ENCODE measurements around the gene SIGLEC11. TPM values are rescaled to one million over a fixed set of nuclear protein-coding genes. Genes with fewer than 3 reads are reported as not detected.
"Not testable (repeated sequence)": the region's sequence is repeated elsewhere in the genome, so short reads cannot be mapped to it uniquely, and the experiment has no call there.

SIGLEC11 gene
- total and polyA plus RNA-seq, 4 donors, result 0.82 to 3.1 (median 1.6) TPM

GRCh38 chr19:49929611-49930482 lies 31.1 kb downstream of the SIGLEC11 start:
- intact Hi-C loops (cut with DNase I), result loop anchor here in 1 of 2 donors (5.0 to 10.0 kb wide), 2 partner anchors 48 to 205 kb away; no protein-coding TSS in a partner anchor
- Histone ChIP-seq H3K36me3 (ENCODE audit: control insufficient read depth in 1 of 2, insufficient read depth in 2 of 2, low read length in 1 of 2) (no peaks in the 10 kb centered on the region), H3K9me3 (ENCODE audit: control insufficient read depth, low read length) (no peaks in the 10 kb centered on the region), H3K27me3 (ENCODE audit: control insufficient read depth in 1 of 2, insufficient read depth in 2 of 2, low read length in 1 of 2) (no peaks in the 10 kb centered on the region), H3K4me1 (ENCODE audit: control insufficient read depth in 1 of 2, insufficient read depth in 2 of 2, low read length in 2 of 2) (no peaks in the 10 kb centered on the region), H3K4me3 (ENCODE audit: low read length in 2 of 2) (peak overlapping the region; percentile 51 to 73), H3K27ac (ENCODE audit: low read depth in 1 of 2, low read length in 2 of 2) (peak overlapping the region in 1 of 2 donors; percentile 34)
- 1% methylated on average over 43 of the region's 43 CpGs for WGBS, 2 donors
- ATAC-seq (ENCODE audit: low FRiP score) (peak; percentile 94), DNase-seq (peak; percentile 96)

- Histone ChIP-seq H3K27ac (ENCODE audit: low read depth in 1 of 2, low read length in 2 of 2) (peak within 1 kb of the TSS in 1 of 2 donors; percentile 88), H3K9me3 (ENCODE audit: control insufficient read depth, low read length) (no peaks in the 10 kb centered on the region), H3K36me3 (ENCODE audit: control insufficient read depth in 1 of 2, insufficient read depth in 2 of 2, low read length in 1 of 2) (no peaks in the 10 kb centered on the region), H3K4me3 (ENCODE audit: low read length in 2 of 2) (peak within 1 kb of the TSS; percentile 51 to 73), H3K4me1 (ENCODE audit: control insufficient read depth in 1 of 2, insufficient read depth in 2 of 2, low read length in 2 of 2) (no peaks in the 10 kb centered on the region), H3K27me3 (ENCODE audit: control insufficient read depth in 1 of 2, insufficient read depth in 2 of 2, low read length in 1 of 2) (no peaks in the 10 kb centered on the region)
- 0 to 1% methylated on average over 42 to 48 of the region's 48 CpGs for WGBS, 2 donors
- intact Hi-C loops (cut with DNase I), result loop anchor here in 1 of 2 donors (5.0 kb wide), 1 partner anchor 47 kb away; no protein-coding TSS in a partner anchor
- ATAC-seq (ENCODE audit: low FRiP score) (peak; percentile 91), DNase-seq (peak; percentile 94 to 98)
These were observed 31.8 kb downstream of the SIGLEC11 start, which contains the start of the genes ATF5 and NUP62 for GRCh38 chr19:49929121-49929610. Gene ATF5, plus strand, starts transcription at chr19:49929205. Its CDS starts 1,646 bp downstream, at chr19:49930851. Gene NUP62, minus strand, starts transcription at chr19:49929504. Its CDS starts 19,697 bp downstream, at chr19:49909807.

GRCh38 chr19:49927526-49928264 lies 33.3 kb downstream of the SIGLEC11 start:
- ATAC-seq (ENCODE audit: low FRiP score) (no peak), DNase-seq (peak in 1 of 2 donors; percentile 24)
- no peak overlapping the region for H3K27ac ChIP-seq (ENCODE audit: low read depth in 1 of 2, low read length in 2 of 2)
- no peaks in the 10 kb centered on the region for H3K4me1 ChIP-seq (ENCODE audit: control insufficient read depth in 1 of 2, insufficient read depth in 2 of 2, low read length in 2 of 2)
- no peaks in the 10 kb centered on the region for H3K9me3 ChIP-seq (ENCODE audit: control insufficient read depth, low read length)
- intact Hi-C loops (cut with DNase I), result loop anchor here in 1 of 2 donors (5.0 kb wide), 1 partner anchor 45 kb away; no protein-coding TSS in a partner anchor
- H3K4me3 ChIP-seq (ENCODE audit: low read length in 2 of 2), result no peak overlapping the region
- no peaks in the 10 kb centered on the region for H3K36me3 ChIP-seq (ENCODE audit: control insufficient read depth in 1 of 2, insufficient read depth in 2 of 2, low read length in 1 of 2)
- 85 to 91% methylated on average over 14 of the region's 14 CpGs for WGBS, 2 donors
- H3K27me3 ChIP-seq (ENCODE audit: control insufficient read depth in 1 of 2, insufficient read depth in 2 of 2, low read length in 1 of 2), result no peaks in the 10 kb centered on the region

GRCh38 chr19:49926515-49926914 lies 34.5 kb downstream of the SIGLEC11 start:
- intact Hi-C loops (cut with DNase I), result loop anchor here in 1 of 2 donors (5.0 kb wide), 1 partner anchor 44 kb away; no protein-coding TSS in a partner anchor
- H3K4me1 ChIP-seq (ENCODE audit: control insufficient read depth in 1 of 2, insufficient read depth in 2 of 2, low read length in 2 of 2), result no peaks in the 10 kb centered on the region
- H3K36me3 ChIP-seq (ENCODE audit: control insufficient read depth in 1 of 2, insufficient read depth in 2 of 2, low read length in 1 of 2), result no peaks in the 10 kb centered on the region
- no peak overlapping the region for H3K27ac ChIP-seq (ENCODE audit: low read depth in 1 of 2, low read length in 2 of 2)
- WGBS, 2 donors, result 92 to 96% methylated on average over 10 of the region's 10 CpGs
- ATAC-seq (ENCODE audit: low FRiP score) (no peak), DNase-seq (no peak)
- H3K9me3 ChIP-seq (ENCODE audit: control insufficient read depth, low read length), result no peaks in the 10 kb centered on the region
- no peak overlapping the region for H3K4me3 ChIP-seq (ENCODE audit: low read length in 2 of 2)
- no peaks in the 10 kb centered on the region for H3K27me3 ChIP-seq (ENCODE audit: control insufficient read depth in 1 of 2, insufficient read depth in 2 of 2, low read length in 1 of 2)

- Histone ChIP-seq H3K9me3 (ENCODE audit: control insufficient read depth, low read length) (no peaks in the 10 kb centered on the region), H3K4me3 (ENCODE audit: low read length in 2 of 2) (no peak overlapping the region), H3K4me1 (ENCODE audit: control insufficient read depth in 1 of 2, insufficient read depth in 2 of 2, low read length in 2 of 2) (no peaks in the 10 kb centered on the region), H3K27me3 (ENCODE audit: control insufficient read depth in 1 of 2, insufficient read depth in 2 of 2, low read length in 1 of 2) (no peaks in the 10 kb centered on the region), H3K27ac (ENCODE audit: low read depth in 1 of 2, low read length in 2 of 2) (no peak overlapping the region), H3K36me3 (ENCODE audit: control insufficient read depth in 1 of 2, insufficient read depth in 2 of 2, low read length in 1 of 2) (no peaks in the 10 kb centered on the region)
- intact Hi-C loops (cut with DNase I), result loop anchor here in 1 of 2 donors (5.0 kb wide), 1 partner anchor 43 kb away; no protein-coding TSS in a partner anchor
- no peak for DNase-seq
- ATAC-seq (ENCODE audit: low FRiP score), result no peak
- 93 to 95% methylated on average over 5 of the region's 5 CpGs for WGBS, 2 donors
These were observed 35.5 kb downstream of the SIGLEC11 start for GRCh38 chr19:49925486-49925885.

- not testable (repeated sequence) for H3K36me3 ChIP-seq (ENCODE audit: control insufficient read depth in 1 of 2, insufficient read depth in 2 of 2, low read length in 1 of 2); H3K9me3 ChIP-seq (ENCODE audit: control insufficient read depth, low read length); DNase-seq; H3K27ac ChIP-seq (ENCODE audit: low read depth in 1 of 2, low read length in 2 of 2); H3K4me3 ChIP-seq (ENCODE audit: low read length in 2 of 2); H3K27me3 ChIP-seq (ENCODE audit: control insufficient read depth in 1 of 2, insufficient read depth in 2 of 2, low read length in 1 of 2); ATAC-seq (ENCODE audit: low FRiP score); H3K4me1 ChIP-seq (ENCODE audit: control insufficient read depth in 1 of 2, insufficient read depth in 2 of 2, low read length in 2 of 2)
- WGBS, 2 donors, result 89 to 90% methylated on average over 13 of the region's 13 CpGs
- intact Hi-C loops (cut with DNase I), result loop anchor here in 1 of 2 donors (5.0 kb wide), 1 partner anchor 43 kb away; no protein-coding TSS in a partner anchor
These were observed 36.1 kb downstream of the SIGLEC11 start for GRCh38 chr19:49924881-49925210.

GRCh38 chr19:49924004-49924880 lies 36.7 kb downstream of the SIGLEC11 start:
- WGBS, 2 donors, result 70 to 71% methylated on average over 25 of the region's 25 CpGs
- Histone ChIP-seq H3K27me3 (ENCODE audit: control insufficient read depth in 1 of 2, insufficient read depth in 2 of 2, low read length in 1 of 2) (no peaks in the 10 kb centered on the region), H3K36me3 (ENCODE audit: control insufficient read depth in 1 of 2, insufficient read depth in 2 of 2, low read length in 1 of 2) (no peaks in the 10 kb centered on the region), H3K9me3 (ENCODE audit: control insufficient read depth, low read length) (no peaks in the 10 kb centered on the region), H3K4me1 (ENCODE audit: control insufficient read depth in 1 of 2, insufficient read depth in 2 of 2, low read length in 2 of 2) (no peaks in the 10 kb centered on the region), H3K27ac (ENCODE audit: low read depth in 1 of 2, low read length in 2 of 2) (no peak overlapping the region), H3K4me3 (ENCODE audit: low read length in 2 of 2) (no peak overlapping the region)
- ATAC-seq (ENCODE audit: low FRiP score) (no peak), DNase-seq (peak in 1 of 2 donors; percentile 38)
- intact Hi-C loops (cut with DNase I), result no loop called here

Data from aorta (tissue), 5 donors.